HG03135 (cell line): ENCODE measurements around the gene TMEM45B.
"Not testable (repeated sequence)": the region's sequence is repeated elsewhere in the genome, so short reads cannot be mapped to it uniquely, and the experiment has no call there.

Experiments used
- ATAC-seq: cut with Tn5 transposase; IDR thresholded peaks from one replicate; pipeline ENCODE4 v1.9.1; 2021; ENCODE audit warnings: mild to moderate bottlenecking, moderate library complexity; ENCODE audit not compliant: unreplicated experiment

The TMEM45B gene

GRCh38 chr11:129804012-129804411 lies 11.6 kb upstream of the TMEM45B start:
- no peak for ATAC-seq

GRCh38 chr11:129808241-129808640 lies 7.4 kb upstream of the TMEM45B start:
- not testable (repeated sequence) for ATAC-seq

GRCh38 chr11:129813231-129813791 lies 2.3 kb upstream of the TMEM45B start:
- no peak for ATAC-seq

- ATAC-seq = no peak
Observed at GRCh38 chr11:129814244-129815014, 1.2 kb upstream of the TMEM45B start.

GRCh38 chr11:129817534-129818051 lies 1.9 kb downstream of the TMEM45B start:
- no peak for ATAC-seq

- not testable (repeated sequence) for ATAC-seq
Observed at GRCh38 chr11:129818236-129818635, 2.6 kb downstream of the TMEM45B start.

GRCh38 chr11:129819237-129819636 lies 3.6 kb downstream of the TMEM45B start:
- ATAC-seq = no peak

- ATAC-seq = not testable (repeated sequence)
Observed at GRCh38 chr11:129820228-129820627, 4.6 kb downstream of the TMEM45B start.

- ATAC-seq = not testable (repeated sequence)
Observed at GRCh38 chr11:129823281-129823680, 7.6 kb downstream of the TMEM45B start.

GRCh38 chr11:129823799-129824198 lies 8.2 kb downstream of the TMEM45B start:
- not testable (repeated sequence) for ATAC-seq

- no peak for ATAC-seq
Observed at GRCh38 chr11:129825380-129825779, 9.7 kb downstream of the TMEM45B start.

- ATAC-seq = no peak
Observed at GRCh38 chr11:129828301-129828836, 12.7 kb downstream of the TMEM45B start.

GRCh38 chr11:129829497-129829896 lies 13.8 kb downstream of the TMEM45B start:
- ATAC-seq = not testable (repeated sequence)

- not testable (repeated sequence) for ATAC-seq
Observed at GRCh38 chr11:129831227-129831626, 15.6 kb downstream of the TMEM45B start.

GRCh38 chr11:129833260-129833659 lies 17.6 kb downstream of the TMEM45B start:
- not testable (repeated sequence) for ATAC-seq

GRCh38 chr11:129836423-129836891 lies 20.8 kb downstream of the TMEM45B start:
- ATAC-seq = not testable (repeated sequence)

GRCh38 chr11:129836979-129837378 lies 21.3 kb downstream of the TMEM45B start:
- no peak for ATAC-seq

- ATAC-seq = no peak
Observed at GRCh38 chr11:129840236-129840635, 24.6 kb downstream of the TMEM45B start.

- ATAC-seq = no peak
Observed at GRCh38 chr11:129842138-129842537, 26.5 kb downstream of the TMEM45B start.

- ATAC-seq = no peak
Observed at GRCh38 chr11:129846508-129847335, 31.1 kb downstream of the TMEM45B start.

- not testable (repeated sequence) for ATAC-seq
Observed at GRCh38 chr11:129847361-129847760, 31.7 kb downstream of the TMEM45B start.
